PC-9 (cell line): ENCODE results near the gene PTPN1.

Experiments used
- EZH2 ChIP-seq: fragments of 200-600 bp; sonication (generic); IDR thresholded peaks from 2 replicates; pipeline ENCODE4 v1.8.0; 2017; ENCODE audit warnings: antibody characterized with exemption, low read depth
- TF ChIP-seq, protein P1 (sequence below): fragments of 200-600 bp; sonication (generic); conservative IDR thresholded peaks from 2 replicates; pipeline ENCODE4 v1.6.1; 2017; ENCODE audit warnings: mixed run types, antibody characterized with exemption, mild to moderate bottlenecking, moderate library complexity

DNA sequence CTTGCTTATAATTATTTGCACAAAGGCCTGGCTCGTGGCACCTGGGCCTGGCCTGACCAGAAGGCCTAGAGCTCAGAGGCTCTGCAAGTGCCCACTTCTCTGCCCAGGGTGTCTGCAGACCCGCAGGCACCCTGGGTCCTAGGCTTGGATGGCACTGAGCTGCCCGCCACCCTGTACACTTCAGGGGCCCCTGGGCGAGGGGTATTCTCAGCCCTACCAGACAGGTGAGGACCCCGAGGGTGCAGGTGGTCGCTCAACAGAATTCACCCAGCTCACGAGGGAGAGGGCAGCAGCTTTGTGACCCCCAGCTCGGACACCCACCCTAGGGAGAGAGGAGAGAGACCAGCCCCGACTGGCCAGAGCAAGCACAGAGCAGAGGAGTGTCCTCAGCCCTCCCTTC is 97.3 kb downstream of the PTPN1 start:
- TF ChIP-seq, protein P1, sequence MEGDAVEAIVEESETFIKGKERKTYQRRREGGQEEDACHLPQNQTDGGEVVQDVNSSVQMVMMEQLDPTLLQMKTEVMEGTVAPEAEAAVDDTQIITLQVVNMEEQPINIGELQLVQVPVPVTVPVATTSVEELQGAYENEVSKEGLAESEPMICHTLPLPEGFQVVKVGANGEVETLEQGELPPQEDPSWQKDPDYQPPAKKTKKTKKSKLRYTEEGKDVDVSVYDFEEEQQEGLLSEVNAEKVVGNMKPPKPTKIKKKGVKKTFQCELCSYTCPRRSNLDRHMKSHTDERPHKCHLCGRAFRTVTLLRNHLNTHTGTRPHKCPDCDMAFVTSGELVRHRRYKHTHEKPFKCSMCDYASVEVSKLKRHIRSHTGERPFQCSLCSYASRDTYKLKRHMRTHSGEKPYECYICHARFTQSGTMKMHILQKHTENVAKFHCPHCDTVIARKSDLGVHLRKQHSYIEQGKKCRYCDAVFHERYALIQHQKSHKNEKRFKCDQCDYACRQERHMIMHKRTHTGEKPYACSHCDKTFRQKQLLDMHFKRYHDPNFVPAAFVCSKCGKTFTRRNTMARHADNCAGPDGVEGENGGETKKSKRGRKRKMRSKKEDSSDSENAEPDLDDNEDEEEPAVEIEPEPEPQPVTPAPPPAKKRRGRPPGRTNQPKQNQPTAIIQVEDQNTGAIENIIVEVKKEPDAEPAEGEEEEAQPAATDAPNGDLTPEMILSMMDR, result no peak
- TF ChIP-seq EZH2, result no peak
